Measurements from ENCODE around the gene HOXB2. TPM values are rescaled to one million over a fixed set of nuclear protein-coding genes. Genes with fewer than 3 reads are reported as not detected.

The HOXB2 gene
- total RNA-seq, 1 experiment from 2014 or later = 3.0 TPM

DNA sequence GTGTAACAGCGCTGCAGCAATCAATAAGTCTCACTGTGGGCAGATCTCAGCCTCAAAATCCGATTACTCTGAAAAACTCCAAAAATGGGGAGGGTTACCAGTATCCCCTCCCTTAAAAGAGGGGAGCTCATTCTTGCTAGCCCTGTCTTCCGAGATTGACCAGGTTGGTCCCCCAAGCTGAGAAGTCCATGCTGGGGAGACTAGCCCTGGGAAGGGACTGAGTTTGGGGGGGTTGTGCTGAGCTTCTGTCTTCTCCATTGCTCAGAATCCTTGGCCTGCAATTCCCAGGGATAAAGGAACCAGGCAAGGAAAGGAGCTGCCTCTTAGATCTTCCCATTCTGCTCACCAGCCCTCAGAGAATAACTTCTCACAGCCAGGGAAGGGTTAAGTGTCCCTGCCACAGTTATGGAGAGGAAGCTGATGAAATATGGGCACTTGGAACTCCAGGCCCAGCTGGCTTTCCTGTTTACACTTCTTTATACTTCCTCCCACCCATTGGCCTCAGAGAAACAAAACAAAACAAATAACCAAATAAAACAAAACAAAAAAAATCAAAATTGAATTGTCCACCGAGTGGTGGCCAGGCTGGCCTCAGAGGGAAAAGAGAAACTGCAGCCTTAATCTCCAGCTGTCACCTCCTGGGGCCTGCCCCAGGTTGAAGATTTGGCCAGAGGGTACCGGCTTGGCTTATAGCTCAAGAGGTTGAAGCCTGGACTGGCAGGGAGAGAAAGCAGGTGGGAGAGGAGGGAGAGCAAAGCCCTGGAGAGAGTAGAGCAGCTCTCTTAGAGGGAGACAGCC, 42.6 kb upstream of the HOXB2 start:
- no peak for TF ChIP-seq CTCF (IDR thresholded peaks at IDR 0.05; ENCODE audit: unreplicated experiment)
- peaks cover 28% of the 10 kb centered on the region for H3K27me3 Mint-ChIP-seq (ENCODE audit: insufficient read depth, unreplicated experiment)
- H3K4me1 Mint-ChIP-seq (ENCODE audit: insufficient read depth, unreplicated experiment) = peaks cover 14% of the 10 kb centered on the region
- ChIA-PET POLR2A (interaction anchor here (0.6 to 0.9 kb wide), 4 partner anchors 72 to 311 kb away, joined by 3 to 5 read pairs (median 3); no protein-coding TSS in a partner anchor), CTCF (interaction anchor here (0.7 to 1.3 kb wide), 9 partner anchors 9 to 371 kb away, joined by 3 to 6 read pairs (median 3); no protein-coding TSS in a partner anchor)
- no peaks in the 10 kb centered on the region for H3K9me3 Mint-ChIP-seq (ENCODE audit: unreplicated experiment)
- BruUV-seq (replicated peaks) = no TSS peak
- intact Hi-C loops (cut with micrococcal nuclease) = no loop called here
- no peak for DNase-seq (ENCODE audit: unreplicated experiment)
- no peak overlapping the region for H3K27ac Mint-ChIP-seq (ENCODE audit: low read depth, unreplicated experiment)
- no peaks in the 10 kb centered on the region for H3K36me3 Mint-ChIP-seq (ENCODE audit: insufficient read depth, unreplicated experiment)
- H3K4me3 Mint-ChIP-seq (ENCODE audit: unreplicated experiment) = no peak overlapping the region

DNA sequence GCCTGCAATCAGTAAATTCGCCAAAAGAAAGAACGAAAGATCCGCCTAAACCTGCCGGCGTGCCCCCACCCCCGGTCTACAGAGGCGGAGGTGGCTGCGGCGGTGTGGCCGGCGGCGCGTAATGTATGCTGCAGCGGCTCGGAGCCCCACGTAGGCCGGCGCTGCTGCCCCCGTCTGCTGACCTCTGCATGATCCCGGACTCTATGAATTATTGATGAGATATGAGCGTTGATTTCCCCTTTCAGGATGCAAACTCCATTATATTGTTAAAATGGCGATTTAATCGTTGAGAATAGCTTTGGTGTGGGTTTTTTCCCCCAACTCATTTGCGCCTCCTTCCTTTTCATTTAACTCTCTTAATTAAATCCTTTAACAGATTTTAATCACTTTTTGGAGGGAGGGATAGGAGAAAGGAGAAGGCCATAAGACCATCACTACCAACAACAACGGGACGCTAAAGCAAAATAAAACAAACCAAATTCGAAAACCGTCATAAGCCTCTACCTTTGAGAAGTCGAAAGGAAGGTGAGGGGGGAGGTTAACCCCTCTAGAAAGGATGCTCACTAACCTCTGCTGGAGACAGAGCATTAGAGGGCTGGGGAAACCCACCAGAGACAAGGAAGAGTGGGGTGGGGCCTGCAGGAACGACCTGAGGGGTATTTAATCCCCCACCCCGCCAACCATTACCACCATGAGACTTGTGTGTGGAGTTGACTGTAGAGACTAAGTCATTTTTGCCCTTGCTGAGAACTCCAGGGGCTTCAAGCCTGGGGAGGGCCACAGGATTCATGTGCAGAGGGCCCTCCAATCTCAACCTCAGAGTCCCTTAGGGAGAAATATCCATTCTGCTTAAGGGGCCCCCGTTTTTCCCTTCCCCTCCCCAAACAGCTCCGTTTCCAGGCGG, 41.7 kb upstream of the HOXB2 start:
- Mint-ChIP-seq H3K4me3 (ENCODE audit: unreplicated experiment) (peak overlapping the region; percentile 89), H3K36me3 (ENCODE audit: insufficient read depth, unreplicated experiment) (no peaks in the 10 kb centered on the region), H3K9me3 (ENCODE audit: unreplicated experiment) (no peaks in the 10 kb centered on the region), H3K27ac (ENCODE audit: low read depth, unreplicated experiment) (no peak overlapping the region), H3K27me3 (ENCODE audit: insufficient read depth, unreplicated experiment) (peaks cover 28% of the 10 kb centered on the region), H3K4me1 (ENCODE audit: insufficient read depth, unreplicated experiment) (peaks cover 14% of the 10 kb centered on the region)
- TF ChIP-seq CTCF (IDR thresholded peaks at IDR 0.05; ENCODE audit: unreplicated experiment) = no peak
- ChIA-PET CTCF (interaction anchor here (0.5 to 1.2 kb wide), 6 partner anchors 32 to 425 kb away, joined by 3 to 4 read pairs (median 3); no protein-coding TSS in a partner anchor), POLR2A (interaction anchor here (0.6 to 0.9 kb wide), 3 partner anchors 71 to 278 kb away, joined by 3 read pairs; no protein-coding TSS in a partner anchor)
- BruUV-seq (replicated peaks) = no TSS peak
- intact Hi-C loops (cut with micrococcal nuclease) = no loop called here
- DNase-seq (ENCODE audit: unreplicated experiment) = no peak

GRCh38 chr17:48584223-48584741, 39.4 kb upstream of the HOXB2 start:
- DNase-seq (ENCODE audit: unreplicated experiment) = no peak
- Mint-ChIP-seq H3K27ac (ENCODE audit: low read depth, unreplicated experiment) (no peak overlapping the region), H3K36me3 (ENCODE audit: insufficient read depth, unreplicated experiment) (no peaks in the 10 kb centered on the region), H3K4me3 (ENCODE audit: unreplicated experiment) (peak overlapping the region; percentile 89), H3K9me3 (ENCODE audit: unreplicated experiment) (no peaks in the 10 kb centered on the region), H3K27me3 (ENCODE audit: insufficient read depth, unreplicated experiment) (peaks cover 37% of the 10 kb centered on the region), H3K4me1 (ENCODE audit: insufficient read depth, unreplicated experiment) (peaks cover 14% of the 10 kb centered on the region)
- TF ChIP-seq CTCF (IDR thresholded peaks at IDR 0.05; ENCODE audit: unreplicated experiment) = no peak
- BruUV-seq (replicated peaks) = no TSS peak
- intact Hi-C loops (cut with micrococcal nuclease) = no loop called here
- POLR2A ChIA-PET = no interaction called here
- CTCF ChIA-PET = interaction anchor here (0.6 to 0.8 kb wide), 5 partner anchors 28 to 1089 kb away, joined by 3 to 5 read pairs (median 3); no protein-coding TSS in a partner anchor

Measured in MCF 10A (cell line).